Cardiac fibroblast (primary cell): ENCODE measurements around the gene ANO1.

Experiments used
- DNase-seq, 2 donors: peaks; one replicate each; pipeline versions ENCODE4 v3.0.0 to v3.0.0-alpha.2; 2010; ENCODE audit warnings: low read depth in 2 of 2
- H3K4me3 ChIP-seq, 2 donors: replicated peaks in 1 of 2; 1 replicate in 1 of 2; 2 replicates in 1 of 2; pipeline ENCODE4 v1.5.1; 2011; ENCODE audit warnings: low read depth in 2 of 2, low read length in 2 of 2, mild to moderate bottlenecking in 2 of 2, moderate library complexity in 1 of 2
- TF ChIP-seq, protein P1 (sequence below): IDR thresholded peaks from one replicate; pipeline ENCODE4 v1.5.1; 2011; ENCODE audit warnings: low read depth, mild to moderate bottlenecking, low read length, inconsistent platforms

Gene ANO1

GRCh38 chr11:70145841-70146240, 67.7 kb downstream of the ANO1 start:
- DNase-seq, result no peak
- no peak overlapping the region for H3K4me3 ChIP-seq
- TF ChIP-seq, protein P1, sequence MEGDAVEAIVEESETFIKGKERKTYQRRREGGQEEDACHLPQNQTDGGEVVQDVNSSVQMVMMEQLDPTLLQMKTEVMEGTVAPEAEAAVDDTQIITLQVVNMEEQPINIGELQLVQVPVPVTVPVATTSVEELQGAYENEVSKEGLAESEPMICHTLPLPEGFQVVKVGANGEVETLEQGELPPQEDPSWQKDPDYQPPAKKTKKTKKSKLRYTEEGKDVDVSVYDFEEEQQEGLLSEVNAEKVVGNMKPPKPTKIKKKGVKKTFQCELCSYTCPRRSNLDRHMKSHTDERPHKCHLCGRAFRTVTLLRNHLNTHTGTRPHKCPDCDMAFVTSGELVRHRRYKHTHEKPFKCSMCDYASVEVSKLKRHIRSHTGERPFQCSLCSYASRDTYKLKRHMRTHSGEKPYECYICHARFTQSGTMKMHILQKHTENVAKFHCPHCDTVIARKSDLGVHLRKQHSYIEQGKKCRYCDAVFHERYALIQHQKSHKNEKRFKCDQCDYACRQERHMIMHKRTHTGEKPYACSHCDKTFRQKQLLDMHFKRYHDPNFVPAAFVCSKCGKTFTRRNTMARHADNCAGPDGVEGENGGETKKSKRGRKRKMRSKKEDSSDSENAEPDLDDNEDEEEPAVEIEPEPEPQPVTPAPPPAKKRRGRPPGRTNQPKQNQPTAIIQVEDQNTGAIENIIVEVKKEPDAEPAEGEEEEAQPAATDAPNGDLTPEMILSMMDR, result no peak

GRCh38 chr11:70146299-70146698, 68.2 kb downstream of the ANO1 start:
- H3K4me3 ChIP-seq, result no peak overlapping the region
- TF ChIP-seq, protein P1, result no peak
- no peak for DNase-seq

- H3K4me3 ChIP-seq, result no peak overlapping the region
- TF ChIP-seq, protein P1, result no peak
- no peak for DNase-seq
These were observed 68.9 kb downstream of the ANO1 start for GRCh38 chr11:70146895-70147520.

- TF ChIP-seq, protein P1, result no peak
- no peak for DNase-seq
- no peak overlapping the region for H3K4me3 ChIP-seq
These were observed 69.6 kb downstream of the ANO1 start for GRCh38 chr11:70147668-70148067.

DNA sequence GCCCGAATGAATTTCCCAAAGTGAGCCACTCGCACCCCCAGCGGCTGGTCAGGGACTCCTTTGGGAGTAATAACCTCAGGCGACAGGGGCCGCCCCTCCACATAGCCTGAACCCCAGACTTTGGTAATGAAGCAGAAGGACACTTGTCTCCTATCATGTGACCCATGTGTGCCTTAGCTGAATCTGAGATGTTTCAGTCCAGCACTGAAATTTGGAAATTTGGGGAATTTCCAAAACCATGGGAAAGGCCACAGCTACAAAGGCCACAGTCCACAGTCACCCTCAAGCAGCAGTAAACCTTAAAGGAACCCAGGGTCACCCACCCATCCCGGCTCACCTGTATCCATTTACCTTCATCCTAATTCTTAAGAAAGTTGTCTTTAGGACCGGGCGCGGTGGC, 73.6 kb downstream of the ANO1 start:
- H3K4me3 ChIP-seq, result no peak overlapping the region
- no peak for DNase-seq
- TF ChIP-seq, protein P1, result no peak

DNA sequence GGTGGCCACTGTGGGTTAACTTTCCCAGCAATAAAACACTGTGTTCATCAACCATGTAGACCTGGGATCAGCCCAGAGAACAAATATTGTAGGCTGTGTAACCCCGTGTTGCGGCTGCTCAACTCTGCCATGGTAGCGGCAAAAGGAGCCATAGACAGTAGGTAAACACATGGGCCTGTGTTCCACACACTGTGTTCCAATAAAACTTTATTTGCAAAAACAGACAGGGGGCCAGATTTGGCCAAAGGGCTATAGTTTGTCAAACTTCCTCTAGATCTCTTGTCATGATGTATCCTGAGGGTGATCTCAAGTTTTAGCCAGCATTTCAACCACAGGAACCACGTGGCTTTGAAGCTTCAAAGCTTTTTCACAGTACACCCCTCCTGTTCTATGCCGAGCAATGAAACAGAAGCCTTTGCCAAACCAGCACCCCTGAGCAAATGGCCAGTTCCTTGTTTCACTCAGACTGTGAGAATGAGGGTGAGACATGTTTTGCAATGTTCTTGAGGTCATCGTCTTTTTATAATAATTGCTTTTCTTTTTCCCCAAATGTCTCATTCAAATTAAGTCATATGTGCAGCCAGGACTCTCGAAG, 75.1 kb downstream of the ANO1 start:
- no peak for DNase-seq
- no peak overlapping the region for H3K4me3 ChIP-seq
- TF ChIP-seq, protein P1, result no peak

DNA sequence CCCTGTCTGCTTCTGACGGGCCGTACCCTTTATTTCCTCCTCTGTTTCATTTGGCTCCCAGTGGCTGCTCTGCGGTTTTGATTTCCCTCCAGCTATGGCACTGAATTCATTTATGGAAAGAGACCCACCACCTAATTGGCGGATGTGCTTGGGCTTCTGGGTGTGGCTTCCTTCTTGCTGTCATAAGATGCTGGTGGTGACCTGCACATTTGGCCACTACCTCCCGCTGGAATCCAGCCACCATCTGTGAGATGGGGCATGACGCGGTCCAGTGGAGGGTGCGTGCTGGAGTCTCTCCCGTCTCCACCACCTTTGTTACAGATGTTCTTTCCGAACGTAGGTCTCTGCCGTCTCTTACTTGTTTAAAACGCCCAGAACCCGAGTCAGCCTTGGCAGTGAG, 77.3 kb downstream of the ANO1 start:
- TF ChIP-seq, protein P1, result no peak
- no peak for DNase-seq
- no peak overlapping the region for H3K4me3 ChIP-seq
